ENCODE measurements around the gene CHD8. TPM values are rescaled to one million over a fixed set of nuclear protein-coding genes. Genes with fewer than 3 reads are reported as not detected.

The CHD8 gene
- total and polyA plus RNA-seq, 2 of the 13 experiments (the other 11 are each of a cell fraction or from before 2014, with no cell fraction given), result 35.1 to 79.6 TPM

GRCh38 chr14:21455592-21455911, 371 bp downstream of the CHD8 start (continued):
- 0 out of 2 replicates have a peak, but pooled peaks have one; percentile 26 for TF ChIP-seq ZNF234 (CRISPR knock-in tag; conservative IDR thresholded peaks at IDR 0.05)
- no peak for TF ChIP-seq ZNF543 (CRISPR knock-in tag; IDR thresholded peaks at IDR 0.05)
- TF ChIP-seq RBM39 (IDR thresholded peaks at IDR 0.05; ENCODE audit: low read depth, low read length, poor library complexity, severe bottlenecking), result peak; percentile 51
- TF ChIP-seq ZNF224 (CRISPR knock-in tag; IDR thresholded peaks at IDR 0.05), result peak; percentile 20; the same call in 1 of the 2 replicates
- no peak for TF ChIP-seq AFF4 (CRISPR knock-in tag; IDR thresholded peaks at IDR 0.05)
- 0 out of 4 replicates have a peak, but pooled peaks of 1 of the 2 experiments have one; percentile 1 for TF ChIP-seq ATF4 (CRISPR knock-in tag; IDR thresholded peaks at IDR 0.05)
- TF ChIP-seq DNMT1 (CRISPR knock-in tag; IDR thresholded peaks at IDR 0.05), result 0 out of 2 replicates have a peak, but pooled peaks have one; percentile 22
- 0 out of 2 replicates have a peak, but pooled peaks have one; percentile 34 for TF ChIP-seq RAD21 (CRISPR knock-in tag; IDR thresholded peaks at IDR 0.05)
- 0 out of 2 replicates have a peak, but pooled peaks have one; percentile 60 for TF ChIP-seq CAMTA2 (CRISPR knock-in tag; IDR thresholded peaks at IDR 0.05; ENCODE audit: borderline replicate concordance)
- 0 out of 2 replicates have a peak, but pooled peaks have one; percentile 7 for TF ChIP-seq ONECUT2 (CRISPR knock-in tag; IDR thresholded peaks at IDR 0.05)
- no peak for TF ChIP-seq ZNF343 (CRISPR knock-in tag; IDR thresholded peaks at IDR 0.05)
- TF ChIP-seq ZNF775 (CRISPR knock-in tag; IDR thresholded peaks at IDR 0.05; ENCODE audit: borderline replicate concordance), result 0 out of 2 replicates have a peak, but pooled peaks have one; percentile 47
- TF ChIP-seq ZFAT (CRISPR knock-in tag; conservative IDR thresholded peaks at IDR 0.05), result no peak
- TF ChIP-seq ZFP82 (CRISPR knock-in tag; IDR thresholded peaks at IDR 0.05; ENCODE audit: borderline replicate concordance), result no peak
- no peak for TF ChIP-seq ZSCAN29 (CRISPR knock-in tag; conservative IDR thresholded peaks at IDR 0.05)
- peak; percentile 32; the same call in 1 of the 2 replicates for TF ChIP-seq ZNF891 (CRISPR knock-in tag; IDR thresholded peaks at IDR 0.05)
- TF ChIP-seq IKZF5 (CRISPR knock-in tag; IDR thresholded peaks at IDR 0.05), result no peak
- no peak for TF ChIP-seq ZNF720 (CRISPR knock-in tag; IDR thresholded peaks at IDR 0.05)
- TF ChIP-seq, protein P1, sequence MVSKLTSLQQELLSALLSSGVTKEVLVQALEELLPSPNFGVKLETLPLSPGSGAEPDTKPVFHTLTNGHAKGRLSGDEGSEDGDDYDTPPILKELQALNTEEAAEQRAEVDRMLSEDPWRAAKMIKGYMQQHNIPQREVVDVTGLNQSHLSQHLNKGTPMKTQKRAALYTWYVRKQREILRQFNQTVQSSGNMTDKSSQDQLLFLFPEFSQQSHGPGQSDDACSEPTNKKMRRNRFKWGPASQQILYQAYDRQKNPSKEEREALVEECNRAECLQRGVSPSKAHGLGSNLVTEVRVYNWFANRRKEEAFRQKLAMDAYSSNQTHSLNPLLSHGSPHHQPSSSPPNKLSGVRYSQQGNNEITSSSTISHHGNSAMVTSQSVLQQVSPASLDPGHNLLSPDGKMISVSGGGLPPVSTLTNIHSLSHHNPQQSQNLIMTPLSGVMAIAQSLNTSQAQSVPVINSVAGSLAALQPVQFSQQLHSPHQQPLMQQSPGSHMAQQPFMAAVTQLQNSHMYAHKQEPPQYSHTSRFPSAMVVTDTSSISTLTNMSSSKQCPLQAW (CRISPR knock-in tag; IDR thresholded peaks at IDR 0.05), result 0 out of 2 replicates have a peak, but pooled peaks have one; percentile 5
- TF ChIP-seq ZNF296 (CRISPR knock-in tag; conservative IDR thresholded peaks at IDR 0.05), result 0 out of 2 replicates have a peak, but pooled peaks have one; percentile 44
- TF ChIP-seq HIVEP1 (CRISPR knock-in tag; IDR thresholded peaks at IDR 0.05), result peak; percentile 73; the same call in 1 of the 2 replicates
- no peak for TF ChIP-seq SSRP1 (CRISPR knock-in tag; IDR thresholded peaks at IDR 0.05)
- peak; percentile 6; the same call in 1 of the 2 replicates for TF ChIP-seq HNF4G (IDR thresholded peaks at IDR 0.05; ENCODE audit: borderline replicate concordance, low read depth, low read length)
- TF ChIP-seq HNF4G (CRISPR knock-in tag; IDR thresholded peaks at IDR 0.05; ENCODE audit: borderline replicate concordance, low read depth), result no peak
